ENCODE data around the gene CCDC172. TPM values are rescaled to one million over a fixed set of nuclear protein-coding genes. Genes with fewer than 3 reads are reported as not detected.

CCDC172 gene
- total and polyA plus RNA-seq, 2 donors (not counting 1 experiment from before 2014, with no cell fraction given) = not detected

DNA sequence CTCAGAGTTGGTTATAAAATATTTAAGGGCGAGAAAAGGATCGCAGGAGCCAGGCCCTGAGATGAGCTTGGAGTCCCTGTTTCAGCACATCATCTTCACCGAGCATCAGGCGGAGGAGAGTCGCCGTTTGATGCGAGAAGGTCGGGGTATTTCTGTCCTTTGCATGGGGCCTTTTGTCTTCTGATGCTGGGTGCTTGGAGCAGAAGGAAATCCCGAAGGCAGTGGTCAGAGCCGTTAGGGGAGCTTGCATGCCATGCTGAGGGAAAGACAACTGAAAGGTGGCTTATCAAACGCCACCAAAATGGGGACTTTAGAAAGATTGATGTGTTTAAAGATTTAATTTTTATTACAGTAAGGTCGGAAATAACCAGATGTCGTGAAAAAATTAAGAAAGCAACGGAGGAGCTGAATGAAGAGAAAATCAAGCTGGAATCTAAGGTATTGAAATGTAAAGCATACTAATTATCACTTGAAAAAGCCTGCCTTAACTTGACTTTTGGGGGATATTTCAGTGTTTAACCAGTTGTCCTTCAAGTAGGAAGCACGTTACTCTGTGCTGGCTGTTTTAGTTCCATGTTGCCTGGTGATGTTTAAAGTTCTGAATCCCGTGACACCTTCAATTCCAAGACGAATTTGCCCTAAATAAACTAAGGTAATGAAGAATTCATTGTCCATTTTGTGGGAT is 845 bp downstream of the CCDC172 start:
- TF ChIP-seq, protein P1, sequence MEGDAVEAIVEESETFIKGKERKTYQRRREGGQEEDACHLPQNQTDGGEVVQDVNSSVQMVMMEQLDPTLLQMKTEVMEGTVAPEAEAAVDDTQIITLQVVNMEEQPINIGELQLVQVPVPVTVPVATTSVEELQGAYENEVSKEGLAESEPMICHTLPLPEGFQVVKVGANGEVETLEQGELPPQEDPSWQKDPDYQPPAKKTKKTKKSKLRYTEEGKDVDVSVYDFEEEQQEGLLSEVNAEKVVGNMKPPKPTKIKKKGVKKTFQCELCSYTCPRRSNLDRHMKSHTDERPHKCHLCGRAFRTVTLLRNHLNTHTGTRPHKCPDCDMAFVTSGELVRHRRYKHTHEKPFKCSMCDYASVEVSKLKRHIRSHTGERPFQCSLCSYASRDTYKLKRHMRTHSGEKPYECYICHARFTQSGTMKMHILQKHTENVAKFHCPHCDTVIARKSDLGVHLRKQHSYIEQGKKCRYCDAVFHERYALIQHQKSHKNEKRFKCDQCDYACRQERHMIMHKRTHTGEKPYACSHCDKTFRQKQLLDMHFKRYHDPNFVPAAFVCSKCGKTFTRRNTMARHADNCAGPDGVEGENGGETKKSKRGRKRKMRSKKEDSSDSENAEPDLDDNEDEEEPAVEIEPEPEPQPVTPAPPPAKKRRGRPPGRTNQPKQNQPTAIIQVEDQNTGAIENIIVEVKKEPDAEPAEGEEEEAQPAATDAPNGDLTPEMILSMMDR (conservative IDR thresholded peaks at IDR 0.05 in 1 of 2, IDR thresholded peaks at IDR 0.05 in 1 of 2; ENCODE audit: low read depth in 1 of 2, low read length in 2 of 2) = no peak
- TF ChIP-seq EZH2 (IDR thresholded peaks at IDR 0.05; ENCODE audit: low read length, missing control alignments) = no peak
- Histone ChIP-seq H3K27ac (ENCODE audit: insufficient read depth, low read length) (no peak overlapping the region), H4K20me1 (ENCODE audit: control insufficient read depth, extremely low read depth, insufficient read depth, low read length) (no peaks in the 10 kb centered on the region), H3K79me2 (ENCODE audit: control insufficient read depth, insufficient read depth, low read length) (no peaks in the 10 kb centered on the region), H3K9me3 (ENCODE audit: control insufficient read depth, insufficient read depth, low read depth, low read length) (no peaks in the 10 kb centered on the region), H3K27me3 (ENCODE audit: control insufficient read depth, insufficient read depth, low read length) (no peaks in the 10 kb centered on the region), H3K36me3 (ENCODE audit: control insufficient read depth, insufficient read depth, low read length) (no peaks in the 10 kb centered on the region), H3K4me3 (replicated peaks in 1 of 4; ENCODE audit: control extremely low read depth in 1 of 4, insufficient read depth in 1 of 4, low read depth in 3 of 4, low read length in 4 of 4) (no peak overlapping the region), H3K9ac (ENCODE audit: insufficient read depth, low read length) (no peak overlapping the region), H3K4me1 (ENCODE audit: control insufficient read depth, extremely low read depth, insufficient read depth, low read length) (no peaks in the 10 kb centered on the region), H3K4me2 (ENCODE audit: extremely low read depth, insufficient read depth, low read length) (no peak overlapping the region), H2AFZ (ENCODE audit: low read length) (no peak overlapping the region)
- DNase-seq (ENCODE audit: low read depth in 2 of 2) = no peak

DNA sequence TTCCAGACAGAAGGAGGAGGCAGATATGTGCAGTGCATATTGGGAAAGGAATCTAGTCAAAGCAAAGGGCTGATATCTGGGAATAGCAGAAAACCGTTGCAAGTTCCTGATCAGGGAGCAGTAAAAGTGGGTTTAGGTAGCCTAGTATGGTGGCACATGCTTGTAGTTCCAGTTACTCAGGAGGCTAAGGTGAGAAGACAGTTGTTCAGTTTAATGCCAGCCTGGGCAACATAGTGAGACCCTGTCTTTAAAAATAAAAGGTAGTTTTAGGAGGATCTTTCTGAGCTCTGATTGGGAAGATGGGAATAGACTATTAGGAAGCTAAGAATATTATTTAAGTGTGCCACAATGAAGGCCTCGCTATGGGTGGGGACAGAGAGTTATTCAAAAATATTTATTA is 1.7 kb downstream of the CCDC172 start:
- H3K4me3 ChIP-seq (replicated peaks in 1 of 4; ENCODE audit: control extremely low read depth in 1 of 4, insufficient read depth in 1 of 4, low read depth in 3 of 4, low read length in 4 of 4) = no peak overlapping the region
- DNase-seq (ENCODE audit: low read depth in 2 of 2) = no peak
- TF ChIP-seq, protein P1 (conservative IDR thresholded peaks at IDR 0.05 in 1 of 2, IDR thresholded peaks at IDR 0.05 in 1 of 2; ENCODE audit: low read depth in 1 of 2, low read length in 2 of 2) = no peak
- TF ChIP-seq EZH2 (IDR thresholded peaks at IDR 0.05; ENCODE audit: low read length, missing control alignments) = no peak
- H3K27me3 ChIP-seq (ENCODE audit: control insufficient read depth, insufficient read depth, low read length) = no peaks in the 10 kb centered on the region
- H3K36me3 ChIP-seq (ENCODE audit: control insufficient read depth, insufficient read depth, low read length) = no peaks in the 10 kb centered on the region
- no peak overlapping the region for H3K27ac ChIP-seq (ENCODE audit: insufficient read depth, low read length)
- H3K4me1 ChIP-seq (ENCODE audit: control insufficient read depth, extremely low read depth, insufficient read depth, low read length) = no peaks in the 10 kb centered on the region
- no peak overlapping the region for H2AFZ ChIP-seq (ENCODE audit: low read length)
- H3K9ac ChIP-seq (ENCODE audit: insufficient read depth, low read length) = no peak overlapping the region
- H3K9me3 ChIP-seq (ENCODE audit: control insufficient read depth, insufficient read depth, low read depth, low read length) = no peaks in the 10 kb centered on the region
- no peak overlapping the region for H3K4me2 ChIP-seq (ENCODE audit: extremely low read depth, insufficient read depth, low read length)
- no peaks in the 10 kb centered on the region for H4K20me1 ChIP-seq (ENCODE audit: control insufficient read depth, extremely low read depth, insufficient read depth, low read length)
- no peaks in the 10 kb centered on the region for H3K79me2 ChIP-seq (ENCODE audit: control insufficient read depth, insufficient read depth, low read length)

DNA sequence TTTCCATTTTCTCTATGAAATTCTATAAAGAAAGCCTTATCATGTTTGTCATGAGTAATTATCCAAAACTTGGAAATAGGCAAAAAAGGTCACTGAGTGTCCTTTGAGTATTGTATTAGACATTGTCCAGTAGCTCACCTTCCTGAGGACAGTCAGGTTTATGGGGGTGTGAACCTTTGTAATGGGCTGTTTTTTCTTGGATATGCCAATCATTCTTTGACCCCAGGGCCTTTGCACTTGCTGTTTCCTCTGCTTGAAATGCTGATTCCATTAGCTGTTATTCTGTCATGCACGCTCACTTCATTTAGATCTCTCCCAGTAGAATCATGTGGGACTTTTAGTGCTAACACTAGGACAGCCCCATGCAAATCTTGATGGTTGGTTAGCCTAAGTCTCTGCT is 4.9 kb downstream of the CCDC172 start:
- H3K9me3 ChIP-seq (ENCODE audit: control insufficient read depth, insufficient read depth, low read depth, low read length) = no peaks in the 10 kb centered on the region
- no peaks in the 10 kb centered on the region for H3K27me3 ChIP-seq (ENCODE audit: control insufficient read depth, insufficient read depth, low read length)
- H2AFZ ChIP-seq (ENCODE audit: low read length) = no peak overlapping the region
- H3K9ac ChIP-seq (ENCODE audit: insufficient read depth, low read length) = no peak overlapping the region
- DNase-seq (ENCODE audit: low read depth in 2 of 2) = no peak
- no peak overlapping the region for H3K27ac ChIP-seq (ENCODE audit: insufficient read depth, low read length)
- no peaks in the 10 kb centered on the region for H4K20me1 ChIP-seq (ENCODE audit: control insufficient read depth, extremely low read depth, insufficient read depth, low read length)
- H3K36me3 ChIP-seq (ENCODE audit: control insufficient read depth, insufficient read depth, low read length) = no peaks in the 10 kb centered on the region
- no peak overlapping the region for H3K4me2 ChIP-seq (ENCODE audit: extremely low read depth, insufficient read depth, low read length)
- no peak overlapping the region for H3K4me3 ChIP-seq (replicated peaks in 1 of 4; ENCODE audit: control extremely low read depth in 1 of 4, insufficient read depth in 1 of 4, low read depth in 3 of 4, low read length in 4 of 4)
- H3K4me1 ChIP-seq (ENCODE audit: control insufficient read depth, extremely low read depth, insufficient read depth, low read length) = no peaks in the 10 kb centered on the region
- no peak for TF ChIP-seq EZH2 (IDR thresholded peaks at IDR 0.05; ENCODE audit: low read length, missing control alignments)
- TF ChIP-seq, protein P1 (conservative IDR thresholded peaks at IDR 0.05 in 1 of 2, IDR thresholded peaks at IDR 0.05 in 1 of 2; ENCODE audit: low read depth in 1 of 2, low read length in 2 of 2) = no peak
- no peaks in the 10 kb centered on the region for H3K79me2 ChIP-seq (ENCODE audit: control insufficient read depth, insufficient read depth, low read length)
